SK-N-SH (cell line): ENCODE data around the gene ZMIZ1. TPM values are rescaled to one million over a fixed set of nuclear protein-coding genes. Genes with fewer than 3 reads are reported as not detected.

Source experiments
- CTCF ChIA-PET: fragments of 300-600, 350-600 bp; formaldehyde crosslinking; extraction: SDS; loops from one replicate; lab custom pipeline; 2021; lab: Yijun Ruan, JAX
- POLR2A ChIA-PET: fragments of 350-600 bp; sonication (Branson Sonifier 250); formaldehyde crosslinking; extraction: SDS; loops from one replicate; lab custom pipeline; 2020; ENCODE audit warnings: antibody characterized with exemption, inconsistent platforms; lab: Yijun Ruan, JAX
- DNase-seq: peaks from one replicate; pipeline ENCODE4 v3.0.0; 2012
- H2AFZ ChIP-seq: fragments of 200-600 bp; sonication (generic); 2 replicates; pipeline ENCODE4 v1.8.1; 2016; ENCODE audit warnings: antibody characterized with exemption, mild to moderate bottlenecking, low read depth
- H3F3A ChIP-seq: fragments of 200-600 bp; sonication (generic); replicated peaks from 2 replicates; pipeline ENCODE3; 2016; ENCODE audit warnings: antibody characterized with exemption, mild to moderate bottlenecking; ENCODE audit not compliant: insufficient read depth
- H3K27ac ChIP-seq, 2 experiments: fragments of 200-500 bp in 1 of 2; fragments of 200-600 bp in 1 of 2; sonication (Bioruptor generic) in 1 of 2; sonication (generic), shearing (Covaris generic) in 1 of 2; 2 replicates each; pipeline versions ENCODE4 v1.5.1 to v1.6.1; 2014 to 2016; ENCODE audit warnings: low read depth in 2 of 2, inconsistent platforms in 1 of 2, low read length in 1 of 2, mild to moderate bottlenecking in 1 of 2, mixed read lengths in 1 of 2
- H3K27me3 ChIP-seq: fragments of 200-600 bp; sonication (generic), shearing (Covaris generic); 2 replicates; pipeline ENCODE4 v1.6.1; 2016; ENCODE audit warnings: mixed run types; ENCODE audit not compliant: insufficient read depth
- H3K36me3 ChIP-seq, 2 experiments: fragments of 200-500 bp in 1 of 2; fragments of 200-600 bp in 1 of 2; sonication (Bioruptor generic) in 1 of 2; sonication (generic) in 1 of 2; replicated peaks in 1 of 2; 2 replicates each; pipeline versions ENCODE3 to v1.5.1; 2014 to 2016; ENCODE audit warnings: low read length in 1 of 2, mild to moderate bottlenecking in 1 of 2; ENCODE audit not compliant: insufficient read depth in 2 of 2, control insufficient read depth in 1 of 2
- H3K4me1 ChIP-seq, 2 experiments: fragments of 200-500 bp in 1 of 2; fragments of 200-600 bp in 1 of 2; sonication (Bioruptor generic) in 1 of 2; sonication (generic), shearing (Covaris generic) in 1 of 2; 2 replicates each; pipeline versions ENCODE4 v1.5.1 to v1.6.1; 2014 to 2016; ENCODE audit warnings: low read depth in 1 of 2, low read length in 1 of 2, mixed run types in 1 of 2; ENCODE audit not compliant: insufficient read depth in 2 of 2, control insufficient read depth in 1 of 2
- H3K4me2 ChIP-seq: fragments of 200-600 bp; sonication (generic), shearing (Covaris generic); 2 replicates; pipeline ENCODE4 v1.6.1; 2017; ENCODE audit warnings: mixed run types
- H3K4me3 ChIP-seq, 2 experiments: fragments of 200-500 bp in 1 of 2; fragments of 200-600 bp in 1 of 2; sonication (Bioruptor generic) in 1 of 2; sonication (generic), shearing (Covaris generic) in 1 of 2; 2 replicates each; pipeline versions ENCODE4 v1.5.1 to v1.8.1; 2014 to 2016; ENCODE audit warnings: low read depth in 2 of 2, inconsistent platforms in 1 of 2, low read length in 1 of 2, mild to moderate bottlenecking in 1 of 2, mixed read lengths in 1 of 2, moderate library complexity in 1 of 2
- H3K79me2 ChIP-seq: fragments of 200-600 bp; sonication (generic); 2 replicates; pipeline ENCODE4 v1.8.1; 2017; ENCODE audit warnings: mild to moderate bottlenecking; ENCODE audit not compliant: insufficient read depth
- H3K9ac ChIP-seq: fragments of 200-600 bp; sonication (generic); 2 replicates; pipeline ENCODE4 v1.6.1; 2017; ENCODE audit warnings: mixed run types
- H3K9me2 ChIP-seq: fragments of 200-600 bp; sonication (generic); 2 replicates; pipeline ENCODE4 v1.6.1; 2017; ENCODE audit warnings: mixed run types
- H3K9me3 ChIP-seq: fragments of 200-600 bp; sonication (generic); 2 replicates; pipeline ENCODE4 v1.6.1; 2017; ENCODE audit warnings: mixed run types, mild to moderate bottlenecking, moderate library complexity
- H4K20me1 ChIP-seq: fragments of 200-600 bp; sonication (generic); 2 replicates; pipeline ENCODE4 v1.6.1; 2017; ENCODE audit warnings: mild to moderate bottlenecking, mixed run types; ENCODE audit not compliant: insufficient read depth
- ELF1 ChIP-seq: IDR thresholded peaks from 2 replicates; pipeline ENCODE4 v1.4.0; 2012
- EP300 ChIP-seq, 2 experiments: IDR thresholded peaks; 2 replicates each; pipeline versions ENCODE4 v1.4.0 to v1.6.1; 2012; ENCODE audit warnings: borderline replicate concordance in 1 of 2, low read depth in 1 of 2, low read length in 1 of 2
- EZH2phosphoT487 ChIP-seq: fragments of 200-600 bp; sonication (generic); IDR thresholded peaks from 2 replicates; pipeline ENCODE4 v1.6.1; 2017; ENCODE audit warnings: low read depth, mixed run types, mild to moderate bottlenecking, antibody characterized with exemption, moderate library complexity, borderline replicate concordance
- FOSL2 ChIP-seq: IDR thresholded peaks from 2 replicates; pipeline ENCODE4 v1.4.0; 2012; ENCODE audit warnings: low read depth, mild to moderate bottlenecking, moderate library complexity, borderline replicate concordance
- FOXJ3 ChIP-seq: sonication (generic); formaldehyde crosslinking; IDR thresholded peaks from 2 replicates; pipeline ENCODE4 v1.5.1; 2020; ENCODE audit warnings: mild to moderate bottlenecking, missing genetic modification reagents
- GATA2 ChIP-seq: sonication (generic); formaldehyde crosslinking; IDR thresholded peaks from 2 replicates; pipeline ENCODE4 v1.5.0; 2020; ENCODE audit warnings: mild to moderate bottlenecking, missing genetic modification reagents
- JUND ChIP-seq: IDR thresholded peaks from 2 replicates; pipeline ENCODE4 v1.4.0; 2012
- MXI1 ChIP-seq: IDR thresholded peaks from 2 replicates; pipeline ENCODE4 v1.6.1; 2012; ENCODE audit warnings: mild to moderate bottlenecking, low read depth, low read length, improper control_type of control experiment
- NFIC ChIP-seq: IDR thresholded peaks from 2 replicates; pipeline ENCODE4 v1.4.0; 2012; ENCODE audit warnings: borderline replicate concordance
- POLR2AphosphoS5 ChIP-seq: IDR thresholded peaks from 2 replicates; pipeline ENCODE4 v1.6.1; 2012; ENCODE audit warnings: low read depth, low read length
- RAD21 ChIP-seq: IDR thresholded peaks from 2 replicates; pipeline ENCODE4 v1.6.1; 2012; ENCODE audit warnings: mild to moderate bottlenecking, low read length
- REST ChIP-seq: IDR thresholded peaks from 2 replicates; pipeline ENCODE4 v1.6.1; 2012; ENCODE audit warnings: mild to moderate bottlenecking, low read depth, low read length, moderate library complexity
- SIN3A ChIP-seq: IDR thresholded peaks from 2 replicates; pipeline ENCODE4 v1.6.1; 2012; ENCODE audit warnings: low read depth, mild to moderate bottlenecking, low read length, moderate library complexity, borderline replicate concordance
- TAF1 ChIP-seq: IDR thresholded peaks from 2 replicates; pipeline ENCODE4 v1.6.1; 2012; ENCODE audit warnings: low read depth, mild to moderate bottlenecking, low read length, moderate library complexity, borderline replicate concordance
- TCF12 ChIP-seq: IDR thresholded peaks from 2 replicates; pipeline ENCODE4 v1.4.0; 2012
- TEAD4 ChIP-seq: IDR thresholded peaks from 2 replicates; pipeline ENCODE4 v1.4.0; 2012; ENCODE audit warnings: mild to moderate bottlenecking, borderline replicate concordance; ENCODE audit not compliant: insufficient read depth
- USF2 ChIP-seq: fragments of 150-350 bp; IDR thresholded peaks from 2 replicates; pipeline ENCODE4 v1.6.1; 2017; ENCODE audit warnings: antibody characterized with exemption, low read length, low read depth, borderline replicate concordance
- ZBTB33 ChIP-seq: IDR thresholded peaks from 2 replicates; pipeline ENCODE4 v1.4.0; 2012; ENCODE audit warnings: low read depth, borderline replicate concordance
- WGBS: methylation state at CpG from one replicate; pipeline ENCODE4 v1.1.6; 2017; ENCODE audit warnings: low lambda C conversion rate; 5-methylcytosine and 5-hydroxymethylcytosine counted together
- polyA plus RNA-seq, 3 experiments: library from polyadenylated mRNA; depleted of rRNA; stranded (reverse); fragments of >200 nt; gene quantifications; 2 replicates each; pipeline ENCODE4 v1.2.3, GENCODE V29; 2012
- TF ChIP-seq, protein P1 (sequence below): fragments of 200-600 bp; sonication (generic); IDR thresholded peaks from 2 replicates; pipeline ENCODE4 v1.6.1; 2017; ENCODE audit warnings: antibody characterized with exemption, mild to moderate bottlenecking, moderate library complexity
- TF ChIP-seq, protein P2 (sequence below): fragments of 150-350 bp; IDR thresholded peaks from 2 replicates; pipeline ENCODE4 v1.6.1; 2016; ENCODE audit warnings: mild to moderate bottlenecking, low read depth, low read length

The ZMIZ1 gene
- polyA plus RNA-seq, 1 of the 3 experiments (the other 2 are of a cell fraction): 23.5 TPM

GRCh38 chr10:79226391-79227245 lies 157.9 kb downstream of the ZMIZ1 start:
- TF ChIP-seq, protein P1, sequence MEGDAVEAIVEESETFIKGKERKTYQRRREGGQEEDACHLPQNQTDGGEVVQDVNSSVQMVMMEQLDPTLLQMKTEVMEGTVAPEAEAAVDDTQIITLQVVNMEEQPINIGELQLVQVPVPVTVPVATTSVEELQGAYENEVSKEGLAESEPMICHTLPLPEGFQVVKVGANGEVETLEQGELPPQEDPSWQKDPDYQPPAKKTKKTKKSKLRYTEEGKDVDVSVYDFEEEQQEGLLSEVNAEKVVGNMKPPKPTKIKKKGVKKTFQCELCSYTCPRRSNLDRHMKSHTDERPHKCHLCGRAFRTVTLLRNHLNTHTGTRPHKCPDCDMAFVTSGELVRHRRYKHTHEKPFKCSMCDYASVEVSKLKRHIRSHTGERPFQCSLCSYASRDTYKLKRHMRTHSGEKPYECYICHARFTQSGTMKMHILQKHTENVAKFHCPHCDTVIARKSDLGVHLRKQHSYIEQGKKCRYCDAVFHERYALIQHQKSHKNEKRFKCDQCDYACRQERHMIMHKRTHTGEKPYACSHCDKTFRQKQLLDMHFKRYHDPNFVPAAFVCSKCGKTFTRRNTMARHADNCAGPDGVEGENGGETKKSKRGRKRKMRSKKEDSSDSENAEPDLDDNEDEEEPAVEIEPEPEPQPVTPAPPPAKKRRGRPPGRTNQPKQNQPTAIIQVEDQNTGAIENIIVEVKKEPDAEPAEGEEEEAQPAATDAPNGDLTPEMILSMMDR: no peak
- no peak for TF ChIP-seq SIN3A
- TF ChIP-seq JUND: no peak
- no peak for TF ChIP-seq FOXJ3 (CRISPR knock-in tag)
- TF ChIP-seq FOSL2: no peak
- TF ChIP-seq TEAD4: no peak
- TF ChIP-seq REST: no peak
- TF ChIP-seq GATA2 (CRISPR knock-in tag): no peak
- no peak for TF ChIP-seq EZH2phosphoT487
- no peak for TF ChIP-seq TCF12
- no peak for TF ChIP-seq EP300 (IDR thresholded peaks at IDR 0.05; ENCODE audit: borderline replicate concordance in 1 of 2, low read depth in 1 of 2, low read length in 1 of 2)
- no peak for TF ChIP-seq TAF1
- TF ChIP-seq POLR2AphosphoS5: no peak
- TF ChIP-seq, protein P2, sequence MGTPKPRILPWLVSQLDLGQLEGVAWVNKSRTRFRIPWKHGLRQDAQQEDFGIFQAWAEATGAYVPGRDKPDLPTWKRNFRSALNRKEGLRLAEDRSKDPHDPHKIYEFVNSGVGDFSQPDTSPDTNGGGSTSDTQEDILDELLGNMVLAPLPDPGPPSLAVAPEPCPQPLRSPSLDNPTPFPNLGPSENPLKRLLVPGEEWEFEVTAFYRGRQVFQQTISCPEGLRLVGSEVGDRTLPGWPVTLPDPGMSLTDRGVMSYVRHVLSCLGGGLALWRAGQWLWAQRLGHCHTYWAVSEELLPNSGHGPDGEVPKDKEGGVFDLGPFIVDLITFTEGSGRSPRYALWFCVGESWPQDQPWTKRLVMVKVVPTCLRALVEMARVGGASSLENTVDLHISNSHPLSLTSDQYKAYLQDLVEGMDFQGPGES: no peak
- no peak for TF ChIP-seq MXI1
- TF ChIP-seq ZBTB33: no peak
- no peak for TF ChIP-seq RAD21
- TF ChIP-seq ELF1: no peak
- TF ChIP-seq USF2: no peak
- TF ChIP-seq NFIC: no peak
- POLR2A ChIA-PET: interaction anchor here (12.4 kb wide), 1 partner anchor 17 kb away, joined by 237 read pairs; no protein-coding TSS in a partner anchor
- no peak overlapping the region for H2AFZ ChIP-seq
- CTCF ChIA-PET: interaction anchor here (0.8 to 2.4 kb wide), 4 partner anchors 24 to 44 kb away, joined by 3 to 7 read pairs (median 3); no protein-coding TSS in a partner anchor
- WGBS: 85% methylated on average over 4 of the region's 4 CpGs
- peaks cover 32 to 35% of the 10 kb centered on the region in 2 experiments for H3K36me3 ChIP-seq
- H3K27me3 ChIP-seq: no peaks in the 10 kb centered on the region
- peak overlapping the region in 1 of 2 experiments; percentile 89; a peak in 2 of 4 replicates for H3K27ac ChIP-seq
- H3K4me1 ChIP-seq: peaks cover 21 to 87% of the 10 kb centered on the region in 2 experiments
- peaks cover 13% of the 10 kb centered on the region; the same call in 1 of the 2 replicates for H4K20me1 ChIP-seq
- H3K4me2 ChIP-seq: no peak overlapping the region
- H3K79me2 ChIP-seq: peaks cover 10% of the 10 kb centered on the region
- H3F3A ChIP-seq: peaks cover 7% of the 10 kb centered on the region
- no peak for DNase-seq
- no peaks in the 10 kb centered on the region for H3K9me2 ChIP-seq
- no peaks in the 10 kb centered on the region for H3K9me3 ChIP-seq
- H3K9ac ChIP-seq: no peak overlapping the region
- H3K4me3 ChIP-seq: no peak overlapping the region
